Mesenchymal stem cell (in vitro differentiated cells and primary cell): Measurements from ENCODE around the gene HSBP1.

ENCODE experiments used
- DNase-seq: peaks from one replicate; pipeline ENCODE4 v3.0.0-alpha.2; 2013
- H2AFZ ChIP-seq: one replicate; pipeline ENCODE4 v1.6.1; 2013; ENCODE audit warnings: low read depth, mild to moderate bottlenecking, control low read depth, inconsistent platforms, low read length, moderate library complexity
- H2AK5ac ChIP-seq: 2 replicates; pipeline ENCODE4 v1.6.1; 2013; ENCODE audit warnings: low read length, moderate library complexity, mild to moderate bottlenecking, inconsistent platforms; ENCODE audit not compliant: severe bottlenecking
- H2BK120ac ChIP-seq: one replicate; pipeline ENCODE4 v1.6.1; 2013; ENCODE audit warnings: low read depth, mild to moderate bottlenecking, inconsistent platforms, low read length, moderate library complexity
- H2BK12ac ChIP-seq, 2 experiments: one replicate each; pipeline ENCODE4 v1.6.1; 2013; ENCODE audit warnings: inconsistent platforms in 2 of 2, low read length in 2 of 2, mild to moderate bottlenecking in 2 of 2, moderate library complexity in 2 of 2, control low read depth in 1 of 2
- H2BK15ac ChIP-seq: one replicate; pipeline ENCODE4 v1.6.1; 2013; ENCODE audit warnings: mild to moderate bottlenecking, low read depth, inconsistent platforms; ENCODE audit not compliant: poor library complexity, severe bottlenecking
- H2BK5ac ChIP-seq: 2 replicates; pipeline ENCODE4 v1.6.1; 2013; ENCODE audit warnings: low read depth, mild to moderate bottlenecking, low read length, control low read depth, inconsistent platforms; ENCODE audit not compliant: poor library complexity, severe bottlenecking
- H3K14ac ChIP-seq, 2 experiments: one replicate each; pipeline ENCODE4 v1.6.1; 2013; ENCODE audit warnings: inconsistent platforms in 2 of 2, low read length in 2 of 2, control low read depth in 1 of 2, mild to moderate bottlenecking in 1 of 2, moderate library complexity in 1 of 2
- H3K18ac ChIP-seq, 2 experiments: one replicate each; pipeline ENCODE4 v1.6.1; 2013; ENCODE audit warnings: inconsistent platforms in 2 of 2, low read length in 2 of 2, control low read depth in 1 of 2, low read depth in 1 of 2, mild to moderate bottlenecking in 1 of 2
- H3K23ac ChIP-seq, 2 experiments: one replicate each; pipeline ENCODE4 v1.6.1; 2013; ENCODE audit warnings: inconsistent platforms in 2 of 2, low read length in 2 of 2, mild to moderate bottlenecking in 2 of 2, moderate library complexity in 2 of 2, control low read depth in 1 of 2
- H3K27ac ChIP-seq: 2 replicates; pipeline ENCODE4 v1.5.1; 2013; ENCODE audit warnings: mild to moderate bottlenecking, moderate library complexity, low read length, control low read depth, inconsistent platforms; ENCODE audit not compliant: poor library complexity, severe bottlenecking
- H3K27me3 ChIP-seq, 2 experiments: 2 replicates each; pipeline versions ENCODE4 v1.6.1 to v1.7.0; 2013; ENCODE audit warnings: low read length in 2 of 2, mild to moderate bottlenecking in 2 of 2, moderate library complexity in 2 of 2, control low read depth in 1 of 2, inconsistent platforms in 1 of 2; ENCODE audit not compliant: control insufficient read depth in 1 of 2, insufficient read depth in 1 of 2
- H3K36me3 ChIP-seq, 2 experiments: 2 replicates each; pipeline versions ENCODE4 v1.6.1 to v1.7.0; 2013; ENCODE audit warnings: low read length in 2 of 2, control low read depth in 1 of 2, inconsistent platforms in 1 of 2, low read depth in 1 of 2, mild to moderate bottlenecking in 1 of 2; ENCODE audit not compliant: insufficient read depth in 2 of 2, control insufficient read depth in 1 of 2
- H3K4ac ChIP-seq, 2 experiments: one replicate each; pipeline ENCODE4 v1.6.1; 2013; ENCODE audit warnings: inconsistent platforms in 2 of 2, low read length in 2 of 2, mild to moderate bottlenecking in 2 of 2, moderate library complexity in 2 of 2, control low read depth in 1 of 2, low read depth in 1 of 2
- H3K4me1 ChIP-seq: 2 replicates; pipeline ENCODE4 v1.6.1; 2013; ENCODE audit warnings: low read depth, low read length, control low read depth; ENCODE audit not compliant: control insufficient read depth, insufficient read depth
- H3K4me2 ChIP-seq: 2 replicates; pipeline ENCODE4 v1.6.1; 2013; ENCODE audit warnings: low read length, mild to moderate bottlenecking, inconsistent platforms; ENCODE audit not compliant: poor library complexity, severe bottlenecking
- H3K4me3 ChIP-seq, 2 experiments: 2 replicates each; pipeline versions ENCODE4 v1.5.1 to v1.7.0; 2013; ENCODE audit warnings: low read length in 2 of 2, mild to moderate bottlenecking in 2 of 2, control low read depth in 1 of 2, low read depth in 1 of 2; ENCODE audit not compliant: insufficient read depth in 1 of 2
- H3K79me1 ChIP-seq: replicated peaks from 2 replicates; pipeline ENCODE4 v1.6.1; 2013; ENCODE audit warnings: mild to moderate bottlenecking, control low read depth, low read length, inconsistent platforms; ENCODE audit not compliant: poor library complexity, severe bottlenecking
- H3K9ac ChIP-seq: 2 replicates; pipeline ENCODE4 v1.7.0; 2013; ENCODE audit warnings: mild to moderate bottlenecking, low read length, moderate library complexity
- H3K9me3 ChIP-seq: 2 replicates; pipeline ENCODE4 v1.7.0; 2013; ENCODE audit warnings: mild to moderate bottlenecking, low read length; ENCODE audit not compliant: control insufficient read depth
- H4K8ac ChIP-seq: one replicate; pipeline ENCODE4 v1.6.1; 2013; ENCODE audit warnings: inconsistent platforms, mild to moderate bottlenecking, low read length, moderate library complexity
- H4K91ac ChIP-seq: one replicate; pipeline ENCODE4 v1.6.1; 2013; ENCODE audit warnings: mild to moderate bottlenecking, low read length, inconsistent platforms
- WGBS: methylation state at CpG from one replicate; pipeline ENCODE4 v1.1.7; 2013; ENCODE audit warnings: mixed read lengths; 5-methylcytosine and 5-hydroxymethylcytosine counted together

The HSBP1 gene

GRCh38 chr16:83791916-83792315 lies 15.9 kb upstream of the HSBP1 start:
- Histone ChIP-seq H3K36me3 (peaks cover 0 to 5% of the 10 kb centered on the region in 2 experiments), H3K4me1 (no peaks in the 10 kb centered on the region), H4K8ac (no peak overlapping the region), H2BK5ac (no peak overlapping the region), H4K91ac (no peak overlapping the region), H3K27ac (no peak overlapping the region), H3K79me1 (no peaks in the 10 kb centered on the region), H2AK5ac (no peak overlapping the region), H3K9ac (no peak overlapping the region), H2BK15ac (no peak overlapping the region), H3K18ac (no peak overlapping the region), H3K27me3 (no peaks in the 10 kb centered on the region), H3K4me3 (no peak overlapping the region), H2BK120ac (no peak overlapping the region), H3K14ac (no peak overlapping the region), H2BK12ac (no peak overlapping the region), H3K4me2 (no peak overlapping the region), H3K9me3 (no peaks in the 10 kb centered on the region), H2AFZ (no peak overlapping the region), H3K4ac (no peak overlapping the region), H3K23ac (no peak overlapping the region)
- WGBS, result 97% methylated on average over 9 of the region's 10 CpGs
- DNase-seq, result no peak

GRCh38 chr16:83792391-83792790 lies 15.4 kb upstream of the HSBP1 start:
- H3K36me3 ChIP-seq, result peaks cover 0 to 5% of the 10 kb centered on the region in 2 experiments
- H3K4me3 ChIP-seq, result no peak overlapping the region
- H3K4me1 ChIP-seq, result no peaks in the 10 kb centered on the region
- DNase-seq, result no peak
- H3K4ac ChIP-seq, result no peak overlapping the region
- no peaks in the 10 kb centered on the region for H3K79me1 ChIP-seq
- H2BK5ac ChIP-seq, result no peak overlapping the region
- H2AK5ac ChIP-seq, result no peak overlapping the region
- H3K14ac ChIP-seq, result no peak overlapping the region
- H3K27ac ChIP-seq, result no peak overlapping the region
- no peak overlapping the region for H2AFZ ChIP-seq
- no peak overlapping the region for H4K91ac ChIP-seq
- H2BK12ac ChIP-seq, result no peak overlapping the region
- no peak overlapping the region for H3K9ac ChIP-seq
- no peaks in the 10 kb centered on the region for H3K27me3 ChIP-seq
- H2BK15ac ChIP-seq, result no peak overlapping the region
- no peak overlapping the region for H4K8ac ChIP-seq
- no peak overlapping the region for H3K23ac ChIP-seq
- H3K18ac ChIP-seq, result no peak overlapping the region
- H3K9me3 ChIP-seq, result no peaks in the 10 kb centered on the region
- WGBS, result 91% methylated on average over 2 of the region's 2 CpGs
- H3K4me2 ChIP-seq, result no peak overlapping the region
- no peak overlapping the region for H2BK120ac ChIP-seq

- H3K23ac ChIP-seq, result no peak overlapping the region
- H4K8ac ChIP-seq, result no peak overlapping the region
- no peaks in the 10 kb centered on the region for H3K4me1 ChIP-seq
- no peak overlapping the region for H3K4ac ChIP-seq
- no peak overlapping the region for H2AFZ ChIP-seq
- H3K4me2 ChIP-seq, result no peak overlapping the region
- H3K9me3 ChIP-seq, result no peaks in the 10 kb centered on the region
- H2BK15ac ChIP-seq, result no peak overlapping the region
- no peak overlapping the region for H3K27ac ChIP-seq
- H2BK5ac ChIP-seq, result no peak overlapping the region
- no peak for DNase-seq
- H3K36me3 ChIP-seq, result peaks cover 0 to 5% of the 10 kb centered on the region in 2 experiments
- no peaks in the 10 kb centered on the region for H3K27me3 ChIP-seq
- H4K91ac ChIP-seq, result no peak overlapping the region
- no peak overlapping the region for H2BK12ac ChIP-seq
- no peaks in the 10 kb centered on the region for H3K79me1 ChIP-seq
- no peak overlapping the region for H3K4me3 ChIP-seq
- no peak overlapping the region for H3K9ac ChIP-seq
- 78% methylated on average over 9 of the region's 9 CpGs for WGBS
- H2BK120ac ChIP-seq, result no peak overlapping the region
- no peak overlapping the region for H3K18ac ChIP-seq
- H3K14ac ChIP-seq, result no peak overlapping the region
- H2AK5ac ChIP-seq, result no peak overlapping the region
These were observed 14.6 kb upstream of the HSBP1 start for GRCh38 chr16:83793179-83793578.

- no peaks in the 10 kb centered on the region for H3K27me3 ChIP-seq
- WGBS, result 90% methylated on average over 10 of the region's 10 CpGs
- no peak overlapping the region for H2AFZ ChIP-seq
These were observed 12.8 kb upstream of the HSBP1 start for GRCh38 chr16:83794860-83795554.

More at GRCh38 chr16:83794860-83795554, 12.8 kb upstream of the HSBP1 start:
- DNase-seq, result no peak
- H3K18ac ChIP-seq, result no peak overlapping the region
- H3K14ac ChIP-seq, result no peak overlapping the region
- no peak overlapping the region for H2BK5ac ChIP-seq
- H3K4me3 ChIP-seq, result no peak overlapping the region
- no peak overlapping the region for H3K4ac ChIP-seq
- H3K27ac ChIP-seq, result no peak overlapping the region
- H2BK15ac ChIP-seq, result no peak overlapping the region
- no peaks in the 10 kb centered on the region for H3K9me3 ChIP-seq
- H2BK120ac ChIP-seq, result no peak overlapping the region
- H4K91ac ChIP-seq, result no peak overlapping the region
- no peak overlapping the region for H2BK12ac ChIP-seq
- no peak overlapping the region for H4K8ac ChIP-seq
- peaks cover 0 to 5% of the 10 kb centered on the region in 2 experiments for H3K36me3 ChIP-seq
- H3K4me1 ChIP-seq, result no peaks in the 10 kb centered on the region
- no peak overlapping the region for H3K23ac ChIP-seq
- no peak overlapping the region for H3K9ac ChIP-seq
- no peak overlapping the region for H2AK5ac ChIP-seq
- H3K4me2 ChIP-seq, result no peak overlapping the region
- no peaks in the 10 kb centered on the region for H3K79me1 ChIP-seq
